Right cardiac atrium (tissue), 5 donors: ENCODE results near the gene LTBP4. TPM values are rescaled to one million over a fixed set of nuclear protein-coding genes. Genes with fewer than 3 reads are reported as not detected.
A peak's percentile ranks its signal among the peaks of the same experiment; 100 is the strongest.
"Not testable (repeated sequence)": the region's sequence is repeated elsewhere in the genome, so short reads cannot be mapped to it uniquely, and the experiment has no call there.

Experiments
- ATAC-seq, 2 donors: fragments of 200-7000 bp; cut with Tn5 transposase; one replicate each; pipeline versions ENCODE4 v1.8.0 to v1.9.1; 2020; ENCODE audit warnings: moderate library complexity in 2 of 2, mild to moderate bottlenecking in 1 of 2
- DNase-seq, 3 donors: peaks; one replicate each; pipeline ENCODE4 v3.0.0-alpha.2; 2020
- H3K27ac ChIP-seq: one replicate; pipeline ENCODE4 v1.5.1; 2013; ENCODE audit warnings: mild to moderate bottlenecking, low read length, control low read depth, moderate library complexity
- H3K27me3 ChIP-seq: one replicate; pipeline ENCODE4 v1.6.1; 2013; ENCODE audit not compliant: control insufficient read depth, insufficient read depth
- H3K4me1 ChIP-seq: one replicate; pipeline ENCODE4 v1.6.1; 2013; ENCODE audit warnings: low read length; ENCODE audit not compliant: control insufficient read depth, insufficient read depth
- H3K4me3 ChIP-seq: one replicate; pipeline ENCODE4 v1.5.1; 2013; ENCODE audit warnings: low read length, control low read depth
- H3K9me3 ChIP-seq: one replicate; pipeline ENCODE4 v1.6.1; 2013; ENCODE audit warnings: low read length; ENCODE audit not compliant: control insufficient read depth
- WGBS: extraction: QIAGEN DNeasy Blood & Tissue Kit; methylation state at CpG from one replicate; pipeline ENCODE4 v1.1.7; 2013; 5-methylcytosine and 5-hydroxymethylcytosine counted together
- intact Hi-C, 4 donors: fragments of 100-400 bp; cut with DNase I; formaldehyde crosslinking; loops; one replicate each; pipeline versions ENCODE4 v1.11.0 to v1.14.0; 2022 to 2023
- polyA plus RNA-seq: library from polyadenylated mRNA; stranded (reverse); fragments of 200-250 nt; gene quantifications from one replicate; pipeline ENCODE4 v1.2.3, GENCODE V29; 2013
- total RNA-seq, 4 donors: library from RNA; stranded (reverse); fragmentation: NEBNext Ultra II Directional; extraction: Animal tissue kit (Norgen Biotek cat#: 25700); gene quantifications; one replicate each; pipeline ENCODE4 v1.2.1, GENCODE V29; 2021
- donor health status: healthy with polysubstance abuse.
- donor health status: DM: no; HTN: yes; CAD: no.
- donor health status: DM: no; HTN: no; CAD: no.
- donor health status: DM: no; HTN: yes; CAD: no; lungs with severe emphysema.
- donor health status: DM: yes; HTN: yes; CAD: no.

LTBP4 gene
- total and polyA plus RNA-seq, 5 donors, result 216 to 473 (median 315) TPM

DNA sequence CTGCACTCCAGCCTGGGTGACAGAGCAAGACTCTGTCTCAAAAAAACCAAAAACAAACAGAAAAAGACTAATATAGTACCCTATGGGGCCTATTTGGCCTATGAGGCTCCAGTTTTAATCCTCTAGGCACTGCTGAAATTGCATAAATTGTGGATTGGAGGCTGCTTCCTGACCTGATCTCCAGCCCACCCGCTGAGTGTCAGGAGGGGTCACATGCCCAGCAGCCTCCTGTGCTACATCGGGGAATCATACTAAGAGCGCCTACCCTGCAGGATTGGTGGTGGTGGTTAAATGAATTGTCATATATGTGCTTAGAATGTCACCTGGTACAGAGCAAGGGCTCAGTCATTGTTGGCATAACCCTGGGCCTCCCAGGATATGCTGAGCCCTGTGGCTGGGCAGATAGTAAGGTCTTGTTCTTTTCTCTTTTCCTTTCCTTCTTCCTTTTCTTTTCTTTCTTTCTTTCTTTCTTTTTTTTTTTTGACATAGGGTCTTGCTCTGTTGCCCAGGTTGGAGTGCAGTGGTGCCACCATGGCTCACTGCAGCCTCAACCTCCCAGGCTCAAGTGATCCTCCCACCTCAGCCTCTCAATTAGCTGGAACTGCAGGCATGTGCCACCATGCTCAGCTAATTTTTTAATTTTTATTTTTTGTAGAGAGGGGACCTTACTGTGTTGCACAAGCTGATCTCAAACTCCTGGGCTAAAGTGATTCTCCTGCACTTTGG lies 31.3 kb downstream of the LTBP4 start:
- no peaks in the 10 kb centered on the region for H3K4me1 ChIP-seq
- 76% methylated on average over 3 of the region's 3 CpGs for WGBS
- DNase-seq, result peak in 1 of 3 donors; percentile 23
- intact Hi-C loops, result loop anchor here in 1 of 4 donors (10.0 kb wide), 1 partner anchor 328 kb away; no protein-coding TSS in a partner anchor
- H3K27me3 ChIP-seq, result no peaks in the 10 kb centered on the region
- no peak overlapping the region for H3K4me3 ChIP-seq
- no peak overlapping the region for H3K27ac ChIP-seq
- H3K9me3 ChIP-seq, result no peaks in the 10 kb centered on the region
- ATAC-seq, result no peak

DNA sequence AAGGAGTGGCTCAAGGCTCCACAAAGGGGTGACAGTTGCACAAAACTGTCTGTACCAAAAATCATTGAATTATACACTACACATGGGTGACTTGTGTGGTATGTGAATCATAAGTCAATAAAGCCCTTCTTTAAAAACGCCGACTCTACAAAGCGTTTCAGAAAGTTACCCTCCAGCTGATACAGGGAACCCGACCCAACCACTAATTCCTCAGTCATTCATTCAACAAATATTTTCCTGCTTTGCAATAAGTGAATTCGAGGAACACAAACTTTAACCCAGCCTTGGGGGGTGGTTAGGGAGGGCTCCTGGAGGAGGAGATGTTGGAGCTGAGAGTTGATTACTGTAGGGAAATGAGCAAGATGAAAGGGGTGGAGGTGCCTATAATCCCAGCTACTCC lies 32.0 kb downstream of the LTBP4 start:
- DNase-seq, result no peak
- H3K4me3 ChIP-seq, result no peak overlapping the region
- intact Hi-C loops, result loop anchor here in 1 of 4 donors (10.0 kb wide), 1 partner anchor 328 kb away; no protein-coding TSS in a partner anchor

DNA sequence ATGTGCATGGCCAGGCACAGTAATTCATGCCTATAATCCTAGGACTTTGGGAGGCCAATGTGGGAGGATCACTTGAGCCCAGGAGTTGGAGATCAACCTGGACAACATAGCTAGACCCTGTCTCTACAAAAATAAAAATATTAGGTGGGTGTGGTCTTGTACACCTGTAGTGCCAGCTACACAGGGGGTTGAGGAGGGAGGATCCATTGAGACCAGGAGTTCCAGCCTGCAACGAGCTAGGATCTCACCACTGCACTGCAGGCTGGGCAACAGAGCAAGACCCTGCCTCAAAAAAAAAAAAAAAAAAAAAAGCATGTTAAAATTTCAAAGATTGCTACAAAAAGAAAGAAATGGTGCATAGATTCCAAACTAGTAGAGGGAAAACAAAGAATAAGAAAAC lies 37.2 kb downstream of the LTBP4 start:
- Histone ChIP-seq H3K27ac (no peak overlapping the region), H3K4me3 (no peak overlapping the region), H3K27me3 (no peaks in the 10 kb centered on the region), H3K4me1 (no peaks in the 10 kb centered on the region), H3K9me3 (no peaks in the 10 kb centered on the region)
- 77% methylated on average over 1 of the region's 1 CpG for WGBS
- ATAC-seq (no peak), DNase-seq (no peak)
- intact Hi-C loops, result loop anchor here in 1 of 4 donors (10.0 kb wide), 1 partner anchor 334 kb away; no protein-coding TSS in a partner anchor

More for the DNA sequence above, 32.0 kb downstream of the LTBP4 start:
- WGBS, result 79% methylated on average over 5 of the region's 5 CpGs
- no peak for ATAC-seq
- H3K9me3 ChIP-seq, result no peaks in the 10 kb centered on the region
- no peaks in the 10 kb centered on the region for H3K4me1 ChIP-seq
- H3K27ac ChIP-seq, result no peak overlapping the region
- H3K27me3 ChIP-seq, result no peaks in the 10 kb centered on the region

DNA sequence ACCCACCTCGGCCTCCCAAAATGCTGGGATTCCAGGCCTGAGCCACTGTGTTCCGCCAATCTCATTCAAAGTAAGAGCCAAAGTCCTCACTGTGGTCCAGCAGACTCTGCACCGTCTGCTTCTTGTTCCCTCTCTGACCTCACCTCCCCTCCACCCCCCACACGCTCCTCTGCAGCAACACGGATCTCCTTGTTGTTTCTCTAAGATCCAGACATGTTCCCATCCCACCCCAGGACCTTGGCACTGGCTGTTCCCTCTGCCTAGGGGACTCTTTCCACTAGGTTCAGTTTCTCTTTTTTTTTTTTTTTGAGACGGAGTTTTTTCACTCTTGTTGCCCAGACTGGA lies 38.4 kb downstream of the LTBP4 start:
- WGBS, result 66% methylated on average over 6 of the region's 6 CpGs
- ATAC-seq, result peak; percentile 44 to 50
- Histone ChIP-seq H3K9me3 (no peaks in the 10 kb centered on the region), H3K27me3 (no peaks in the 10 kb centered on the region), H3K4me1 (no peaks in the 10 kb centered on the region), H3K27ac (peak overlapping the region; percentile 2), H3K4me3 (no peak overlapping the region)
- DNase-seq, result peak; percentile 59 to 83 (median 63)
- intact Hi-C loops, result loop anchor here in 1 of 4 donors (10.0 kb wide), 1 partner anchor 335 kb away; no protein-coding TSS in a partner anchor

DNA sequence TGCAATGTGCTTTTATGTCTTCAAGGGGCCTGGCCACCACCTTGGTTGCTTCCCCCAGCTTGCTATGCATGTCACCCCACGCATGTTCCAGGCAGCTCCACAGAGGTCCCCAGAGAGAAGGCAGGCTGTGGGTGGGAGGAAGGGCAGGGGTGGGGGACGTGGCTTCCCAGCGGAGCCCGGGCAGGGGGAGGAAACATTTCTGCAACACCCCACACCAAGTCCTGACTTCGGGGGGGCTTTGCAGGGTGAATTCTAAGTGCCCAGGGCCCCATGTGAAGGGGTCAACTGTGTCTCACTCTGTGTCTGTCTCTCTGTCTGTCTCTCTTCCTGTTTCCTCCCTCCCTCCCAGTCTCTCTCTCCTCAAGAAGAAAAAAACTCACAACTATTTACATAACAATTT lies 39.6 kb downstream of the LTBP4 start:
- H3K27me3 ChIP-seq, result no peaks in the 10 kb centered on the region
- intact Hi-C loops, result no loop called here
- no peaks in the 10 kb centered on the region for H3K4me1 ChIP-seq
- H3K4me3 ChIP-seq, result no peak overlapping the region
- peak in 2 of 3 donors; percentile 71 for DNase-seq
- no peaks in the 10 kb centered on the region for H3K9me3 ChIP-seq
- peak; percentile 30 to 33 for ATAC-seq
- H3K27ac ChIP-seq, result no peak overlapping the region
- 15% methylated on average over 5 of the region's 5 CpGs for WGBS

DNA sequence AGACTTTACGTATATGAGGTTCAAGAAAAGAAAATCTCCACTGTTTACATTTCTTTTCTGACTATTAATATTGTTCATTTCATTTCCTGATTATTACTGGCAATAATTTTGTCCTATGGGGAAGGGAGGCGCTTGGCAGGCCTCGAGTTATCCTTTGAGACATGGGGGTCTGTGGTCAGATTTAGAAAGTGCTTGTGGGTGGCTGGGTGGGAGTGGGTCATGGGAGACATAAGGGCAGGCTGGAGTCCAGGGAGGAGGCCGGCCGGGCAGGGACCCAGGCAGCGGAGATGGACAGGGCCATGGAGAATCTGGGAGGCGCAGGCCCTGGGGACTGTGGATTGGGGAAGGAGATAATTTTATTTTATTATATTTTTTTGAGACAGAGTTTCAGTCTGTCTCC lies 40.1 kb downstream of the LTBP4 start:
- H3K4me3 ChIP-seq, result no peak overlapping the region
- peak in 2 of 3 donors; percentile 81 to 84 for DNase-seq
- no peaks in the 10 kb centered on the region for H3K4me1 ChIP-seq
- no peaks in the 10 kb centered on the region for H3K9me3 ChIP-seq
- ATAC-seq, result peak in 1 of 2 donors; percentile 38
- no peak overlapping the region for H3K27ac ChIP-seq
- 64% methylated on average over 7 of the region's 7 CpGs for WGBS
- no peaks in the 10 kb centered on the region for H3K27me3 ChIP-seq
- intact Hi-C loops, result no loop called here

DNA sequence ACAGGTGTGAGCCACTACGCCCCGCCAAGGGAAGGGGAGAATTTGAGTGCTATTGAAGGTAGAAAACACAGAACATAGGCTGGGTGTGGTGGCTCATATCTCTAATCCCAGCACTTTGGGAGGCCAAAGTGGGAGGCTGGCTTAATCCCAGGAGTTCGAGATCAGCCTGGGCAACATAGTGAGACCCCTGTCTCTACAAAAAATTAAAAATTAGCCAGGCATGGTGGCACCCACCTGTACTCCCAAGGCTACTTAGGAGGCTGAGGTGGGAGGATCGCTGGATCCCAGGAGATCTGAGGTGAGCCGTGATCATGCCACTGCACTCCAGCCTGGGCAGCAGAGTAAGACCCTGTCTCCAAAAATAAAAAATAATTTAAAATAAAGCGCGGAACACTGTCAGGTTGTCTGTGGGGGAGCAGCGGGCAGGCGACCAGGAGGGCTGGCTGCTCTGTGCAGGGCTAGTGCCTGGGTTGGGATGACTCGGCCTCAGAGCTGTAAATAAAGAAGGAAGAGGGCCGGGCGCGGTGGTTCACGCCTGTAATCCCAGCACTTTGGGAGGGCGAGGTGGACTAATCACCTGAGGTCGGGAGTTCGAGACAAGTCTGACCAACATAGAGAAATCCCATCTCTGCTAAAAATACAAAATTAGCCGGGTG lies 41.0 kb downstream of the LTBP4 start:
- ATAC-seq (no peak), DNase-seq (peak in 2 of 3 donors; percentile 60 to 63)
- Histone ChIP-seq H3K27me3 (no peaks in the 10 kb centered on the region), H3K4me1 (no peaks in the 10 kb centered on the region), H3K27ac (no peak overlapping the region), H3K4me3 (no peak overlapping the region), H3K9me3 (no peaks in the 10 kb centered on the region)
- 95% methylated on average over 18 of the region's 18 CpGs for WGBS
- intact Hi-C loops, result no loop called here

DNA sequence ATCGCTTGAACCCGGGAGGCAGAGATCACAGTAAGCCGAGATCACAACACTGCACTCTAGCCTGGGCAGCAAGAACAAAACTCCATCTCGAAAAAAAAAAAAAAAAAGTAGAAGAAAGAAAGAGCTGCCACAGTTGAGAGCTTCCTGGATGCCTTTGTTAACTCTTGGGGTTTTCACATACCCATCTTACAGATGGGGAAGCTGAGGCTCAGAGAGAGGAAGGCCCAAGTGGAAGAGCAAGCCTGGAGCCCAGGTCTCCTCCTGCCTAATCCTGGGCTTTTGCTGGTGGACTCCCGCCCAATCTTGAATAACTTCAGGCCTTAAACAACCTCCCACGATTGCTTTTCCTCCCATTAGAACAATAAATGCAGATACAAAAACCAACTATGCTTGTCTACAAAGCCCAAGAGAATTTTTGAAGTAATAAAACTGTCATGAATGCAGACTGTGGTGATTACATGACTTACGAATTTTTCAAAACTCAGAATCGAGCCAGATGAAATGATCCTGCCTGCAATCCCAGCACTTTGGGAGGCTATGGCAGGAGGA lies 41.7 kb downstream of the LTBP4 start:
- 65% methylated on average over 8 of the region's 8 CpGs for WGBS
- ATAC-seq, result no peak

DNA sequence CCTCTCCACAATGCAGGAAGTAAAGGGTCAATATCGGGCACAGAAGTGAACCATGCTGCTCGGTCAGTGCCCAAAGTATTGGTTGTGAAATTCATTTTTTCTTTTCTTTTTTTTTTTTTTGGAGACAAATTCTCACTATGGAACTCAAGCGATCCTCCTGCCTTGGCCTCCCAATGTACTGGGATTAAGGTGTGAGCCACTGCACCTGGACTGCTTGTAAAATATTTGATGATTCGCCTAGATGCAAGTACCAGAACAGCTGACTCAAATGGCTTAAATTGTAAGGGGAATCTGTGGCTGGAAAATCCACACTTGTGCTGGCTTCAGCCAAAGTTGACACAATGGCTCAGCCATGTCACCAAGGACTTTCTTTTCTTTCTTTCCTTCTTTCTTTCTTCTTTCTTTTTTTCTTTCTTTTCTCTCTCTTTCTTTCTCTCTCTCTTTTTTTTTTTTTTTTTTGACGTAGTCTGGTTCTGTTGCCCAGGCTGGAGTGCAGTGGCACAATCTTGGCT lies 45.6 kb downstream of the LTBP4 start:
- Histone ChIP-seq H3K27ac (peak overlapping the region; percentile 82), H3K4me3 (no peak overlapping the region), H3K4me1 (peaks cover 5% of the 10 kb centered on the region), H3K9me3 (no peaks in the 10 kb centered on the region), H3K27me3 (no peaks in the 10 kb centered on the region)
- ATAC-seq (no peak), DNase-seq (no peak)
- WGBS, result 81% methylated on average over 5 of the region's 5 CpGs
- intact Hi-C loops, result no loop called here

More for the DNA sequence above, 41.7 kb downstream of the LTBP4 start:
- DNase-seq, result no peak
- H3K27ac ChIP-seq, result no peak overlapping the region
- no peaks in the 10 kb centered on the region for H3K4me1 ChIP-seq
- intact Hi-C loops, result no loop called here
- H3K4me3 ChIP-seq, result no peak overlapping the region
- no peaks in the 10 kb centered on the region for H3K9me3 ChIP-seq
- H3K27me3 ChIP-seq, result no peaks in the 10 kb centered on the region

DNA sequence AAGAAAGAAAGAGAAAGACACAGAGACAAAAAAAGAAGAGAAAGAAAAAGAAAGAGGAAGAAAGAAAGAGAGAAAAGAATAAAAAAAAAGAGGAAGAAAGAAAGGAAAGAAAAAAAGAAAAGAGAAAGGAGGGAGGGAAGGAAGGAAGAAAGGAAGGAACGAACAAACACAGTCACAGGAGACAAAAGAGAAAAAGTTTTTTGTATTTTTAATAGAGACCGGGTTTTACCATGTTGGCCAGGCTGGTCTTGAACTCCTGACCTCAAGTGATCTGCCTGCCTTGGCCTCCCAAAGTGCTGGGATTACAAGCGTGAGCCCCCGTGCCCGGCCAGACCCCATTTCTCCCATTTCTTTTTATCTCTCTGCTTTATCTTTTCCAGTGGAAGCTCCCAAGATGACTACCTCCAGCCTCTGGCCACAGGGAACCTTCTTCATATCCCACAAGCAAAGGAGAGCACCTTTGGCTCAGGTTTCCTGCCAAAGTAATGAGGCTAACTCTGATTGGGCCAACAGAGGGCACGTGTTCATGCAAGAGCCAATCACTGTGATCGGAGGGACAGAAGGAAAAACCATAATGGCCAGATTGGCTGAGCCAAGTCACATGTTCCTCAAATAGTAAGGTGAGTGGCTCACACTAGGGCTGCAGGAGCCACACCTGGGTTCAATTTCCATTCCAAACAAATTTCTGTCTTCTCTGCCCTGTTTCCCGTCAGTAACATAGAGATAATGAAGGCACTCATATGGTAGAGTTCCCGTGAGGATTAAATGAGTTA lies 48.9 kb downstream of the LTBP4 start:
- 88% methylated on average over 9 of the region's 9 CpGs for WGBS
- H3K9me3 ChIP-seq, intact Hi-C loops, ATAC-seq, H3K27me3 ChIP-seq, DNase-seq, H3K4me3 ChIP-seq, H3K4me1 ChIP-seq: not testable (repeated sequence)
- H3K27ac ChIP-seq, result peak overlapping the region; percentile 86
